SK-N-SH (cell line): Measurements from ENCODE around the gene KCNIP4. TPM values are rescaled to one million over a fixed set of nuclear protein-coding genes. Genes with fewer than 3 reads are reported as not detected.
A peak's percentile ranks its signal among the peaks of the same experiment; 100 is the strongest.

Experiments
- CTCF ChIA-PET: fragments of 300-600, 350-600 bp; formaldehyde crosslinking; extraction: SDS; loops from one replicate; lab custom pipeline; 2021; lab: Yijun Ruan, JAX
- POLR2A ChIA-PET: fragments of 350-600 bp; sonication (Branson Sonifier 250); formaldehyde crosslinking; extraction: SDS; loops from one replicate; lab custom pipeline; 2020; ENCODE audit warnings: antibody characterized with exemption, inconsistent platforms; lab: Yijun Ruan, JAX
- DNase-seq: peaks from one replicate; pipeline ENCODE4 v3.0.0; 2012
- H2AFZ ChIP-seq: fragments of 200-600 bp; sonication (generic); 2 replicates; pipeline ENCODE4 v1.8.1; 2016; ENCODE audit warnings: antibody characterized with exemption, mild to moderate bottlenecking, low read depth
- H3F3A ChIP-seq: fragments of 200-600 bp; sonication (generic); replicated peaks from 2 replicates; pipeline ENCODE3; 2016; ENCODE audit warnings: antibody characterized with exemption, mild to moderate bottlenecking; ENCODE audit not compliant: insufficient read depth
- H3K27ac ChIP-seq, 2 experiments: fragments of 200-500 bp in 1 of 2; fragments of 200-600 bp in 1 of 2; sonication (Bioruptor generic) in 1 of 2; sonication (generic), shearing (Covaris generic) in 1 of 2; 2 replicates each; pipeline versions ENCODE4 v1.5.1 to v1.6.1; 2014 to 2016; ENCODE audit warnings: low read depth in 2 of 2, inconsistent platforms in 1 of 2, low read length in 1 of 2, mild to moderate bottlenecking in 1 of 2, mixed read lengths in 1 of 2
- H3K27me3 ChIP-seq: fragments of 200-600 bp; sonication (generic), shearing (Covaris generic); 2 replicates; pipeline ENCODE4 v1.6.1; 2016; ENCODE audit warnings: mixed run types; ENCODE audit not compliant: insufficient read depth
- H3K36me3 ChIP-seq, 2 experiments: fragments of 200-500 bp in 1 of 2; fragments of 200-600 bp in 1 of 2; sonication (Bioruptor generic) in 1 of 2; sonication (generic) in 1 of 2; replicated peaks in 1 of 2; 2 replicates each; pipeline versions ENCODE3 to v1.5.1; 2014 to 2016; ENCODE audit warnings: low read length in 1 of 2, mild to moderate bottlenecking in 1 of 2; ENCODE audit not compliant: insufficient read depth in 2 of 2, control insufficient read depth in 1 of 2
- H3K4me1 ChIP-seq, 2 experiments: fragments of 200-500 bp in 1 of 2; fragments of 200-600 bp in 1 of 2; sonication (Bioruptor generic) in 1 of 2; sonication (generic), shearing (Covaris generic) in 1 of 2; 2 replicates each; pipeline versions ENCODE4 v1.5.1 to v1.6.1; 2014 to 2016; ENCODE audit warnings: low read depth in 1 of 2, low read length in 1 of 2, mixed run types in 1 of 2; ENCODE audit not compliant: insufficient read depth in 2 of 2, control insufficient read depth in 1 of 2
- H3K4me2 ChIP-seq: fragments of 200-600 bp; sonication (generic), shearing (Covaris generic); 2 replicates; pipeline ENCODE4 v1.6.1; 2017; ENCODE audit warnings: mixed run types
- H3K4me3 ChIP-seq, 2 experiments: fragments of 200-500 bp in 1 of 2; fragments of 200-600 bp in 1 of 2; sonication (Bioruptor generic) in 1 of 2; sonication (generic), shearing (Covaris generic) in 1 of 2; 2 replicates each; pipeline versions ENCODE4 v1.5.1 to v1.8.1; 2014 to 2016; ENCODE audit warnings: low read depth in 2 of 2, inconsistent platforms in 1 of 2, low read length in 1 of 2, mild to moderate bottlenecking in 1 of 2, mixed read lengths in 1 of 2, moderate library complexity in 1 of 2
- H3K79me2 ChIP-seq: fragments of 200-600 bp; sonication (generic); 2 replicates; pipeline ENCODE4 v1.8.1; 2017; ENCODE audit warnings: mild to moderate bottlenecking; ENCODE audit not compliant: insufficient read depth
- H3K9ac ChIP-seq: fragments of 200-600 bp; sonication (generic); 2 replicates; pipeline ENCODE4 v1.6.1; 2017; ENCODE audit warnings: mixed run types
- H3K9me2 ChIP-seq: fragments of 200-600 bp; sonication (generic); 2 replicates; pipeline ENCODE4 v1.6.1; 2017; ENCODE audit warnings: mixed run types
- H3K9me3 ChIP-seq: fragments of 200-600 bp; sonication (generic); 2 replicates; pipeline ENCODE4 v1.6.1; 2017; ENCODE audit warnings: mixed run types, mild to moderate bottlenecking, moderate library complexity
- H4K20me1 ChIP-seq: fragments of 200-600 bp; sonication (generic); 2 replicates; pipeline ENCODE4 v1.6.1; 2017; ENCODE audit warnings: mild to moderate bottlenecking, mixed run types; ENCODE audit not compliant: insufficient read depth
- CTCF ChIP-seq: fragments of 200-600 bp; sonication (generic); IDR thresholded peaks from 2 replicates; pipeline ENCODE4 v1.6.1; 2017; ENCODE audit warnings: antibody characterized with exemption, mild to moderate bottlenecking, moderate library complexity
- EP300 ChIP-seq, 2 experiments: IDR thresholded peaks; 2 replicates each; pipeline versions ENCODE4 v1.4.0 to v1.6.1; 2012; ENCODE audit warnings: borderline replicate concordance in 1 of 2, low read depth in 1 of 2, low read length in 1 of 2
- FOXJ3 ChIP-seq: sonication (generic); formaldehyde crosslinking; IDR thresholded peaks from 2 replicates; pipeline ENCODE4 v1.5.1; 2020; ENCODE audit warnings: mild to moderate bottlenecking, missing genetic modification reagents
- FOXM1 ChIP-seq: IDR thresholded peaks from 2 replicates; pipeline ENCODE4 v1.4.0; 2012; ENCODE audit warnings: low read depth, mild to moderate bottlenecking
- GATA2 ChIP-seq: sonication (generic); formaldehyde crosslinking; IDR thresholded peaks from 2 replicates; pipeline ENCODE4 v1.5.0; 2020; ENCODE audit warnings: mild to moderate bottlenecking, missing genetic modification reagents
- JUND ChIP-seq: IDR thresholded peaks from 2 replicates; pipeline ENCODE4 v1.4.0; 2012
- MAX ChIP-seq: IDR thresholded peaks from 2 replicates; pipeline ENCODE4 v1.4.0; 2012; ENCODE audit warnings: low read depth
- MXI1 ChIP-seq: IDR thresholded peaks from 2 replicates; pipeline ENCODE4 v1.6.1; 2012; ENCODE audit warnings: mild to moderate bottlenecking, low read depth, low read length, improper control_type of control experiment
- NRF1 ChIP-seq: IDR thresholded peaks from 2 replicates; pipeline ENCODE4 v1.6.1; 2012; ENCODE audit warnings: low read depth, mild to moderate bottlenecking, low read length
- POLR2AphosphoS5 ChIP-seq: IDR thresholded peaks from 2 replicates; pipeline ENCODE4 v1.6.1; 2012; ENCODE audit warnings: low read depth, low read length
- RCOR1 ChIP-seq: fragments of 150-350 bp; IDR thresholded peaks from 2 replicates; pipeline ENCODE4 v1.6.1; 2017; ENCODE audit warnings: antibody characterized with exemption, low read length
- TEAD4 ChIP-seq: IDR thresholded peaks from 2 replicates; pipeline ENCODE4 v1.4.0; 2012; ENCODE audit warnings: mild to moderate bottlenecking, borderline replicate concordance; ENCODE audit not compliant: insufficient read depth
- whole genome bisulfite sequencing: methylation state at CpG from one replicate; pipeline ENCODE4 v1.1.6; 2017; ENCODE audit warnings: low lambda C conversion rate; 5-methylcytosine and 5-hydroxymethylcytosine counted together
- polyA plus RNA-seq, 3 experiments: library from polyadenylated mRNA; depleted of rRNA; stranded (reverse); fragments of >200 nt; gene quantifications; 2 replicates each; pipeline ENCODE4 v1.2.3, GENCODE V29; 2012
- TF ChIP-seq, protein P1 (sequence below): IDR thresholded peaks from 2 replicates; pipeline ENCODE4 v1.6.1; 2012; ENCODE audit warnings: mild to moderate bottlenecking, low read depth, low read length, moderate library complexity

KCNIP4 gene
- polyA plus RNA-seq, 1 of the 3 experiments (the other 2 are of a cell fraction) = 0.18 TPM

GRCh38 chr4:21757248-21757647 is 191.3 kb downstream of the KCNIP4 start:
- Histone ChIP-seq H3F3A (no peaks in the 10 kb centered on the region), H3K4me1 (peaks cover 0 to 17% of the 10 kb centered on the region in 2 experiments; a peak in 2 of 4 replicates), H3K9me2 (no peaks in the 10 kb centered on the region), H3K27me3 (no peaks in the 10 kb centered on the region), H3K36me3 (no peaks in the 10 kb centered on the region), H3K9me3 (no peaks in the 10 kb centered on the region), H2AFZ (no peak overlapping the region), H3K79me2 (no peaks in the 10 kb centered on the region), H3K27ac (no peak overlapping the region), H4K20me1 (no peaks in the 10 kb centered on the region), H3K4me2 (no peak overlapping the region), H3K9ac (no peak overlapping the region), H3K4me3 (no peak overlapping the region)
- TF ChIP-seq POLR2AphosphoS5 = no peak
- TF ChIP-seq FOXJ3 (CRISPR knock-in tag) = no peak
- TF ChIP-seq NRF1 = no peak
- no peak for TF ChIP-seq TEAD4
- no peak for TF ChIP-seq JUND
- TF ChIP-seq RCOR1 = no peak
- TF ChIP-seq EP300 (IDR thresholded peaks at IDR 0.05; ENCODE audit: borderline replicate concordance in 1 of 2, low read depth in 1 of 2, low read length in 1 of 2) = no peak
- no peak for TF ChIP-seq CTCF
- no peak for TF ChIP-seq MAX
- POLR2A ChIA-PET = no interaction called here
- 38% methylated on average over 2 of the region's 2 CpGs for WGBS
- DNase-seq = no peak
- CTCF ChIA-PET = interaction anchor here (1.1 kb wide), 1 partner anchor 10 kb away, joined by 3 read pairs; no protein-coding TSS in a partner anchor

- DNase-seq = peak; percentile 12
- no peaks in the 10 kb centered on the region for H3K9me3 ChIP-seq
- H3K4me1 ChIP-seq = peaks cover 0 to 19% of the 10 kb centered on the region in 2 experiments; a peak in 2 of 4 replicates
- no peak for TF ChIP-seq FOXM1
- TF ChIP-seq, protein P1, sequence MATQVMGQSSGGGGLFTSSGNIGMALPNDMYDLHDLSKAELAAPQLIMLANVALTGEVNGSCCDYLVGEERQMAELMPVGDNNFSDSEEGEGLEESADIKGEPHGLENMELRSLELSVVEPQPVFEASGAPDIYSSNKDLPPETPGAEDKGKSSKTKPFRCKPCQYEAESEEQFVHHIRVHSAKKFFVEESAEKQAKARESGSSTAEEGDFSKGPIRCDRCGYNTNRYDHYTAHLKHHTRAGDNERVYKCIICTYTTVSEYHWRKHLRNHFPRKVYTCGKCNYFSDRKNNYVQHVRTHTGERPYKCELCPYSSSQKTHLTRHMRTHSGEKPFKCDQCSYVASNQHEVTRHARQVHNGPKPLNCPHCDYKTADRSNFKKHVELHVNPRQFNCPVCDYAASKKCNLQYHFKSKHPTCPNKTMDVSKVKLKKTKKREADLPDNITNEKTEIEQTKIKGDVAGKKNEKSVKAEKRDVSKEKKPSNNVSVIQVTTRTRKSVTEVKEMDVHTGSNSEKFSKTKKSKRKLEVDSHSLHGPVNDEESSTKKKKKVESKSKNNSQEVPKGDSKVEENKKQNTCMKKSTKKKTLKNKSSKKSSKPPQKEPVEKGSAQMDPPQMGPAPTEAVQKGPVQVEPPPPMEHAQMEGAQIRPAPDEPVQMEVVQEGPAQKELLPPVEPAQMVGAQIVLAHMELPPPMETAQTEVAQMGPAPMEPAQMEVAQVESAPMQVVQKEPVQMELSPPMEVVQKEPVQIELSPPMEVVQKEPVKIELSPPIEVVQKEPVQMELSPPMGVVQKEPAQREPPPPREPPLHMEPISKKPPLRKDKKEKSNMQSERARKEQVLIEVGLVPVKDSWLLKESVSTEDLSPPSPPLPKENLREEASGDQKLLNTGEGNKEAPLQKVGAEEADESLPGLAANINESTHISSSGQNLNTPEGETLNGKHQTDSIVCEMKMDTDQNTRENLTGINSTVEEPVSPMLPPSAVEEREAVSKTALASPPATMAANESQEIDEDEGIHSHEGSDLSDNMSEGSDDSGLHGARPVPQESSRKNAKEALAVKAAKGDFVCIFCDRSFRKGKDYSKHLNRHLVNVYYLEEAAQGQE = no peak
- peak in 1 of 2 experiments; percentile 72; a peak in 2 of 4 replicates for TF ChIP-seq EP300 (IDR thresholded peaks at IDR 0.05; ENCODE audit: borderline replicate concordance in 1 of 2, low read depth in 1 of 2, low read length in 1 of 2)
- no peak for TF ChIP-seq MXI1
- TF ChIP-seq GATA2 (CRISPR knock-in tag) = peak; percentile 24; the same call in 1 of the 2 replicates
- no peaks in the 10 kb centered on the region for H3K9me2 ChIP-seq
- H3F3A ChIP-seq = no peaks in the 10 kb centered on the region
- no peaks in the 10 kb centered on the region for H3K79me2 ChIP-seq
- no peaks in the 10 kb centered on the region for H3K27me3 ChIP-seq
- H3K4me2 ChIP-seq = 0 out of 2 replicates have a peak overlapping the region, but pooled peaks have one; percentile 11
- ChIA-PET POLR2A (interaction anchor here (1.2 kb wide), 1 partner anchor 19 kb away, joined by 4 read pairs; no protein-coding TSS in a partner anchor), CTCF (interaction anchor here (1.0 to 4.0 kb wide), 6 partner anchors 10 to 980 kb away, joined by 3 to 16 read pairs (median 5); no protein-coding TSS in a partner anchor)
- no peaks in the 10 kb centered on the region for H4K20me1 ChIP-seq
- H3K27ac ChIP-seq = peak overlapping the region in 1 of 2 experiments; percentile 87; a peak in 2 of 4 replicates
- no peak overlapping the region for H3K9ac ChIP-seq
- 71% methylated on average over 3 of the region's 3 CpGs for WGBS
- no peak overlapping the region for H2AFZ ChIP-seq
- no peaks in the 10 kb centered on the region for H3K36me3 ChIP-seq
- no peak overlapping the region for H3K4me3 ChIP-seq
These were observed 195.3 kb downstream of the KCNIP4 start for GRCh38 chr4:21753084-21753760.
